NCI-H510A (cell line): ENCODE results near the gene AACS.
"Not testable (repeated sequence)": the region's sequence is repeated elsewhere in the genome, so short reads cannot be mapped to it uniquely, and the experiment has no call there.

Experiments
- DNase-seq: peaks from one replicate; lab custom pipeline; 2025; lab: John Stamatoyannopoulos, UW

AACS gene

GRCh38 chr12:125124320-125124966, 59.2 kb downstream of the AACS start:
- DNase-seq, result no peak

- DNase-seq, result no peak
Observed at GRCh38 chr12:125125271-125125670, 60.0 kb downstream of the AACS start.

GRCh38 chr12:125128439-125129178, 63.4 kb downstream of the AACS start:
- DNase-seq, result no peak

- no peak for DNase-seq
Observed at GRCh38 chr12:125129179-125129571, 63.9 kb downstream of the AACS start.

- DNase-seq, result no peak
Observed at GRCh38 chr12:125129591-125130255, 64.5 kb downstream of the AACS start.

GRCh38 chr12:125131958-125132357, 66.7 kb downstream of the AACS start:
- DNase-seq, result no peak

GRCh38 chr12:125132698-125133400, 67.6 kb downstream of the AACS start:
- DNase-seq, result no peak

GRCh38 chr12:125133616-125134015, 68.4 kb downstream of the AACS start:
- DNase-seq, result no peak

- no peak for DNase-seq
Observed at GRCh38 chr12:125134576-125134975, 69.3 kb downstream of the AACS start.

GRCh38 chr12:125135906-125136305, 70.7 kb downstream of the AACS start:
- no peak for DNase-seq

- no peak for DNase-seq
Observed at GRCh38 chr12:125136702-125137101, 71.5 kb downstream of the AACS start.

- no peak for DNase-seq
Observed at GRCh38 chr12:125137766-125138344, 72.6 kb downstream of the AACS start.

- DNase-seq, result no peak
Observed at GRCh38 chr12:125140279-125141209, 75.3 kb downstream of the AACS start.

GRCh38 chr12:125141210-125141573, 76.0 kb downstream of the AACS start:
- not testable (repeated sequence) for DNase-seq

GRCh38 chr12:125142601-125143000, 77.4 kb downstream of the AACS start:
- DNase-seq, result no peak

GRCh38 chr12:125143491-125143890, 78.3 kb downstream of the AACS start:
- DNase-seq, result no peak

GRCh38 chr12:125145196-125145595, 80.0 kb downstream of the AACS start:
- DNase-seq, result no peak

GRCh38 chr12:125148316-125148715, 83.1 kb downstream of the AACS start:
- DNase-seq, result no peak

GRCh38 chr12:125149160-125150108, 84.2 kb downstream of the AACS start:
- no peak for DNase-seq

GRCh38 chr12:125151284-125151683, 86.0 kb downstream of the AACS start:
- DNase-seq, result no peak
